ENCODE measurements around the gene PARD6G. TPM values are rescaled to one million over a fixed set of nuclear protein-coding genes. Genes with fewer than 3 reads are reported as not detected.
"Not testable (repeated sequence)": the region's sequence is repeated elsewhere in the genome, so short reads cannot be mapped to it uniquely, and the experiment has no call there.

The PARD6G gene
- total RNA-seq, 2 donors from 2014 or later: not detected

DNA sequence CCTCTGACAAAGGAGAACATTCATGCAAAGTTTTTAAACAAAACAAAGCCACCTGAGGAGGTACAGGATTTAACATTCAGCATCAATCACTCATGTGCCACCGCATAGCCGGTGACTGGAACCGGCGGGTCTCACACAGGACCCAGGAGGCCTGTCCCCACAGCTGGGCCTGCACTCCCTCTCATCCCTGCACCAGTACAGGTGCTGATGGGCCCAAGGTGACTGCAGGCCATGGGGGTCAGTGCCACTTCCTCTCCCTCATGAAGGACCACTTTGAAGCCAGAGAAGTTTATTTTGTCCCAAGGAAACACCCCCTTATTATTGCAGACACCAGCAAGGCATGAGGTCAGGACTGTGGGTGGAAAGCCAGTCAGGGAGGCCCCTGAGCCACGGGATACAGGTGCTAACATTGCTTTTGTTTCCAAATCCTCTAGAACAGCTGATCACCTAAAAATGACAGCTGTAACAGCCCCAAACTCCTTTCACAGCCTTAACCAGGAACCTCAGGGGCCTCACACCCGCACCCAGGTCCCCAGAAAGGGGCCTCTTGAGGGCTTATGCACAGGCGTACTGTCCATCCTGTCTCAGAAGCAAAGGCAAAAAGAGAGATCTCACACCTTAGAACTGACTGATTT, 14.0 kb downstream of the PARD6G start:
- no peak overlapping the region for H3K4me3 Mint-ChIP-seq
- no peaks in the 10 kb centered on the region for H3K36me3 Mint-ChIP-seq
- ATAC-seq: no peak
- H3K27ac Mint-ChIP-seq: no peak overlapping the region
- no peak for DNase-seq (ENCODE audit: low spot score)
- peaks cover 5 to 16% of the 10 kb centered on the region in 2 donors for H3K27me3 Mint-ChIP-seq
- H3K9me3 Mint-ChIP-seq: no peaks in the 10 kb centered on the region
- no peaks in the 10 kb centered on the region for H3K4me1 Mint-ChIP-seq (ENCODE audit: low read depth in 2 of 2)

- DNase-seq (ENCODE audit: low spot score) (no peak), ATAC-seq (peak in 1 of 2 donors; percentile 17)
- Mint-ChIP-seq H3K27ac (no peak overlapping the region), H3K27me3 (peaks cover 5 to 16% of the 10 kb centered on the region in 2 donors), H3K4me3 (no peak overlapping the region), H3K9me3 (no peaks in the 10 kb centered on the region), H3K4me1 (ENCODE audit: low read depth in 2 of 2) (no peaks in the 10 kb centered on the region), H3K36me3 (no peaks in the 10 kb centered on the region)
Observed at GRCh38 chr18:80232710-80233109, 14.6 kb downstream of the PARD6G start.

GRCh38 chr18:80232030-80232429, 15.3 kb downstream of the PARD6G start:
- Mint-ChIP-seq H3K27me3 (peaks cover 5 to 14% of the 10 kb centered on the region in 2 donors), H3K36me3 (no peaks in the 10 kb centered on the region), H3K4me1 (ENCODE audit: low read depth in 2 of 2) (no peaks in the 10 kb centered on the region), H3K9me3 (no peaks in the 10 kb centered on the region), H3K4me3 (no peak overlapping the region), H3K27ac (no peak overlapping the region)
- DNase-seq (ENCODE audit: low spot score) (no peak), ATAC-seq (no peak)

DNA sequence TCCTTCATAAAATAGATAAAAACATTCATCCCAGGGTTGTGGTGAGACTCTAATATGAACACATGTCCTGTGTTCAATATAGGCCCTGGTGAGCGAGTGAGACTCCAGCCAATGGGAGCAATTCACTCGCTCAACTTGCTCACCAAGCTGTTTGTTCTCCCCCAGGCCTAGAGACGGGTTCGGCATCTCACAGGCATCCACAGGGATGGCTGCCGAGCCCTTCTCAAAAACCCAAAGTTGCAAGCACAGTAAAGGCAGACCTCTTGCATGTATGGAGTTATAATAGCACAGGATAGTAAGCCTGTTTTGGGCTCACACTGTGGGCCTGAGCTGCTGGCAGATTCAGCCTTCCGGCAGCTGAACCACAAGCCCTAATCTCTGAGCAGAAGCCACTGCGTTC, 15.7 kb downstream of the PARD6G start:
- H3K27me3 Mint-ChIP-seq: peaks cover 2 to 10% of the 10 kb centered on the region in 2 donors
- no peaks in the 10 kb centered on the region for H3K4me1 Mint-ChIP-seq (ENCODE audit: low read depth in 2 of 2)
- no peaks in the 10 kb centered on the region for H3K9me3 Mint-ChIP-seq
- DNase-seq (ENCODE audit: low spot score) (no peak), ATAC-seq (no peak)
- H3K4me3 Mint-ChIP-seq: no peak overlapping the region
- no peak overlapping the region for H3K27ac Mint-ChIP-seq
- no peaks in the 10 kb centered on the region for H3K36me3 Mint-ChIP-seq

DNA sequence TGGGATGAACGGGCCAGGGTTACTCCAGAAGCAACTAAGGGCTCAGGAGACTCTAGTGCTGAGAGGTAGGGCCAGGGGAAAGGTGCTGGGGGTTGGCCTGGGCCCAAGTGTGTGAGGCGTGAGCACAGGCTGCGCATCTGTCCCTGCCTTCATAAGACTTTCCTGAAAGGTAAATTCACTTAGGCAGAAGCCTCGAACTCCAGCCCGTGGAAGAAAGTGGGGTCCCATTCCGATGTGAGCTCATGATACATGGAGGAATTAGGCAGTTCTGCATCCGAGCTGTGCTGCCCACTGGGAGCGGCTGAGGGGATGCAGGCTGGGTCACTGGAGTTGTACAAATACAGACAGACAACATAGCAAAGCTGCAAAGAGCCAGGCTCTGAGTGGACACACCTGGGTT, 16.2 kb downstream of the PARD6G start:
- DNase-seq (ENCODE audit: low spot score) (no peak), ATAC-seq (peak; percentile 17 to 43)
- H3K36me3 Mint-ChIP-seq: no peaks in the 10 kb centered on the region
- H3K9me3 Mint-ChIP-seq: no peaks in the 10 kb centered on the region
- no peak overlapping the region for H3K4me3 Mint-ChIP-seq
- H3K27ac Mint-ChIP-seq: no peak overlapping the region
- peaks cover 5 to 9% of the 10 kb centered on the region in 2 donors for H3K27me3 Mint-ChIP-seq
- H3K4me1 Mint-ChIP-seq (ENCODE audit: low read depth in 2 of 2): no peaks in the 10 kb centered on the region

DNA sequence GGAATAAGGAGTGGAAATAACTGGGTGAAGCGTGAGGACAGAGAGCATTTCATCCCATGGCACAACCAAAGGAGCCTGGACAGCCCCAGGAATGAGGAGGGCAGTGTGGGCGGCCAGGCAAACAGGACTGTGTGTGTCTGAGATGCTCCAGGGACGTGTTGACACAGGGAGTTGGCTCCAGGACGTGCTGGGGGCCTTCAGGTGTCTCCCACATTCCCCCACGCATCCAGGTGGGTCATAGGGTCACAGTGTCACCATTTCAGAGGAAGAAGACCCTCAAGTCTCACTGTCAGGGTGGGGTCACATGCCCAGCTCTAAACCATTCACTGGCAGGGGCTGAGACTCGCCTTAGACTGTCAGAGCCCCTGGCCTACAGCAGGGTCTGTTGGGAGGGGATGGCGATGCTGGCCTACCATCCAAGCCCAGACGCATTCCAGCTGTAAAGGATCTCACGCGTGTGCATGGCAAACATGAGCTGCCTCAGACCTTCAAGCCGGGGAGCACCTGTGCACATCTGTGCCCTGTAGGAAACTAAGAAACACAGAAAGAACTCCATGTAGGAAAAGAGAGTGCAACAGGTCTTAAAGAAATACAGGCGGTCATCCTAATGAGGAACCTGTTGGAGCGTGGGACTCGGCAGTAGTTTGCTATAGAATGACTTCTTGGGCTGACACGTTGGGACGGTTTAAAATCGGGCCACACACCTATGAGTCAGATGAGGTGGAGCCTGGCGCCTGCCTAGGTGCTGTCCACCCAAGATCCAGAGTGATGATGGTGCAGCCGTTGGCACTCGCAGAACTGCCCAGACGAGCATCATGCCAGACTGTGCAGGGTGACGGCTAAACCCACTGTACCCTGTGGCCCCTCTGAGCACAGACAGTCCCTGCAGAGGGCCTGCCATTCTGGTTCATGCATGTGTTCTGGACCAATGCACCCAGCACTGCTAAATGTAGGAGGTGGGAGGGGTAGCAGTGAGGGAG, 17.3 kb downstream of the PARD6G start:
- H3K4me1 Mint-ChIP-seq (ENCODE audit: low read depth in 2 of 2): no peaks in the 10 kb centered on the region
- H3K36me3 Mint-ChIP-seq: no peaks in the 10 kb centered on the region
- no peak overlapping the region for H3K4me3 Mint-ChIP-seq
- DNase-seq (ENCODE audit: low spot score): no peak
- peaks cover 2% of the 10 kb centered on the region in 2 donors for H3K27me3 Mint-ChIP-seq
- no peak overlapping the region for H3K27ac Mint-ChIP-seq
- no peaks in the 10 kb centered on the region for H3K9me3 Mint-ChIP-seq
- peak; percentile 25 to 37 for ATAC-seq

GRCh38 chr18:80229363-80229762, 18.0 kb downstream of the PARD6G start:
- H3K36me3 Mint-ChIP-seq: no peaks in the 10 kb centered on the region
- H3K4me1 Mint-ChIP-seq (ENCODE audit: low read depth in 2 of 2): no peaks in the 10 kb centered on the region
- DNase-seq (ENCODE audit: low spot score) (no peak), ATAC-seq (no peak)
- no peak overlapping the region for H3K4me3 Mint-ChIP-seq
- no peaks in the 10 kb centered on the region for H3K9me3 Mint-ChIP-seq
- H3K27ac Mint-ChIP-seq: no peak overlapping the region
- H3K27me3 Mint-ChIP-seq: peaks cover 0 to 2% of the 10 kb centered on the region in 2 donors

DNA sequence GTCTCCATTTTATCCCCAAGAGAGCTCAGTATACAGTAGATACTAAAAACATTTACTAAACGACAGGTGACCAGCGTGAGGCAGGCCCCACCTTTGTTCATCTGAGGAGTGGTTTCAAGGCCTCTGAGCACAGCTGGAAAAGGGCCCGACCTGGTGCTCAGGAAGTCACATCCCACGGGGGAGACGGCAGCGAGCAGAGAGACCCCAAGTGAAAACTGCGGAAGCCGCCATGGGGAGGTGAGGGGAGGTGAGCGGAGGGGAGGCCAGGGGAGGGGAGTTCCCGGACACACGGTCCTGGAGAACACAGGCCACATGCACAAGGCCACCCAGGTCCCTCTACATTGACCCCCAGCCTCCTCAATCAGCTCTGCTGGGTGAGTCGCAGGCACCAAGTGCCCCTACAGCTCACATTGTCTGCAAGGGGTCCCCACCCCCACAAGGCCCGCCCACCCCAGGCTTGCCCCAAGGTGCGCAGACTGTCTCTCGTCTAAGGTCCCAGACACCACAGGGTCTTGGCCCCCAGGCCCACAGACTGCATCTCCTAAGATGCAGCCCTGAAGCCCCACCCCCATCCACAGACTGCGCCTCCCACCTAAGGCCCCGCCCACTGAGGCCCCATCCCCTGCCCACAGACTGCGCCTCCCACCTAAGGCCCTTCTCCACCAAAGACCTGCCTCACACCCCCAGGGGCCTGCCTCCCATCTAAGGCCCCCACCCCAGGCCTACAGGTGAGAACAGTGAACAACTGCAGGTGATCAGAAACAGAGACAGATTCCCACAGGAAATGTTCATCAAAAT, 19.1 kb downstream of the PARD6G start:
- ATAC-seq: no peak
- Mint-ChIP-seq H3K27me3 (peaks cover 0 to 2% of the 10 kb centered on the region in 2 donors), H3K4me3 (no peak overlapping the region), H3K36me3 (no peaks in the 10 kb centered on the region), H3K27ac (no peak overlapping the region), H3K9me3 (no peaks in the 10 kb centered on the region), H3K4me1 (ENCODE audit: low read depth in 2 of 2) (no peaks in the 10 kb centered on the region)
- DNase-seq (ENCODE audit: low spot score): no peak

DNA sequence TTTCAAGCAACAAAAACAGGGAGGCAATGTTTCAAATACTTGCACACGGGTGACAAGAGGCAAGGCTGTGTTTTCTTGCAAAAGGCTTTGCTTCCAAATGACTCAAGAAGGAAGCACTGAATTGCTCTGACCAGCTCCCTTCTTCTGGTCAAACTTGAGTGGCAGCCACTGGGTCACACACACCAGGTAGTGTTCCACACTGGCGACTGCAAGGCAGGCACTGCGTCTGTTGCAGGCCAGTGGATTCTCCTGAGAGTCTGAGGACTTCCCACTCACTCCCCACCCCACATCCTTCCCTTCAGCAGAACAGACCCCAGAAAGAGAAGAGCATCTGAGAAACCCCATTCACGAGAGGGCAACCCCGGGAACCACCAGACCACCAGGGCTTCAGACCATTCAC, 19.8 kb downstream of the PARD6G start:
- no peak for ATAC-seq
- Mint-ChIP-seq H3K27ac (no peak overlapping the region), H3K27me3 (peaks cover 0 to 2% of the 10 kb centered on the region in 2 donors)

GRCh38 chr18:80225685-80226084, 21.6 kb downstream of the PARD6G start:
- no peak for DNase-seq (ENCODE audit: low spot score)
- Mint-ChIP-seq H3K9me3 (no peaks in the 10 kb centered on the region), H3K27me3 (peaks cover 8% of the 10 kb centered on the region in 2 donors), H3K27ac (no peak overlapping the region), H3K4me3 (no peak overlapping the region), H3K36me3 (no peaks in the 10 kb centered on the region), H3K4me1 (ENCODE audit: low read depth in 2 of 2) (no peaks in the 10 kb centered on the region)
- no peak for ATAC-seq

More for the DNA sequence above, 19.8 kb downstream of the PARD6G start:
- H3K9me3 Mint-ChIP-seq: no peaks in the 10 kb centered on the region
- H3K36me3 Mint-ChIP-seq: no peaks in the 10 kb centered on the region
- no peak overlapping the region for H3K4me3 Mint-ChIP-seq
- no peaks in the 10 kb centered on the region for H3K4me1 Mint-ChIP-seq (ENCODE audit: low read depth in 2 of 2)
- no peak for DNase-seq (ENCODE audit: low spot score)

- DNase-seq (ENCODE audit: low spot score) (no peak), ATAC-seq (no peak)
- H3K4me1 Mint-ChIP-seq (ENCODE audit: low read depth in 2 of 2): no peaks in the 10 kb centered on the region
- H3K36me3 Mint-ChIP-seq: no peaks in the 10 kb centered on the region
- H3K9me3 Mint-ChIP-seq: no peaks in the 10 kb centered on the region
- H3K27me3 Mint-ChIP-seq: peaks cover 8 to 11% of the 10 kb centered on the region in 2 donors
- H3K4me3 Mint-ChIP-seq: no peak overlapping the region
- no peak overlapping the region for H3K27ac Mint-ChIP-seq
Observed at GRCh38 chr18:80223581-80224148, 23.6 kb downstream of the PARD6G start.

- not testable (repeated sequence) for H3K36me3 Mint-ChIP-seq; H3K9me3 Mint-ChIP-seq; H3K27ac Mint-ChIP-seq; H3K4me1 Mint-ChIP-seq (ENCODE audit: low read depth in 2 of 2); H3K4me3 Mint-ChIP-seq; ATAC-seq; DNase-seq (ENCODE audit: low spot score)
- H3K27me3 Mint-ChIP-seq: peaks cover 10 to 31% of the 10 kb centered on the region in 2 donors
Observed at GRCh38 chr18:80219488-80219887, 27.8 kb downstream of the PARD6G start.

Data from natural killer cell treated with Interleukin-12 subunit alpha and Interleukin-12 subunit beta and Interleukin-15 and Interleukin-18, amount 100 ng/mL, for 72 hours (primary cell).